Stimulated activated CD8-positive, alpha-beta memory T cell treated with anti-CD3 and anti-CD28 coated beads, Interleukin-4, amount 100 ng/mL, for 48 hours (primary cell): ENCODE data around the gene KRT13.

ENCODE experiments used
- DNase-seq: peaks from one replicate; pipeline ENCODE4 v3.0.0-alpha.2; 2020

The KRT13 gene

GRCh38 chr17:41491476-41491875, 13.9 kb downstream of the KRT13 start:
- no peak for DNase-seq

GRCh38 chr17:41490000-41490990, 15.1 kb downstream of the KRT13 start:
- no peak for DNase-seq

GRCh38 chr17:41489531-41489930, 15.9 kb downstream of the KRT13 start, which contains the start of gene KRT36:
Gene KRT36, minus strand, starts transcription at chr17:41489910. Its CDS starts 46 bp downstream, at chr17:41489864.
- no peak for DNase-seq

- DNase-seq = peak; percentile 80
These were observed 18.4 kb downstream of the KRT13 start for GRCh38 chr17:41486809-41487530.

GRCh38 chr17:41486316-41486715, 19.1 kb downstream of the KRT13 start:
- no peak for DNase-seq

- DNase-seq = no peak
These were observed 20.2 kb downstream of the KRT13 start for GRCh38 chr17:41484920-41485904.

GRCh38 chr17:41483991-41484826, 21.2 kb downstream of the KRT13 start:
- DNase-seq = no peak

- no peak for DNase-seq
These were observed 21.9 kb downstream of the KRT13 start for GRCh38 chr17:41483531-41483930.

GRCh38 chr17:41481036-41481435, 24.4 kb downstream of the KRT13 start, which contains the start of gene KRT35:
Gene KRT35, minus strand, starts transcription at chr17:41481151. Its CDS starts 54 bp downstream, at chr17:41481097.
- DNase-seq = no peak

- no peak for DNase-seq
These were observed 24.8 kb downstream of the KRT13 start for GRCh38 chr17:41480581-41480980.

- no peak for DNase-seq
These were observed 25.3 kb downstream of the KRT13 start for GRCh38 chr17:41480136-41480535.

GRCh38 chr17:41478237-41478636, 27.2 kb downstream of the KRT13 start:
- DNase-seq = no peak

GRCh38 chr17:41476866-41477815, 28.3 kb downstream of the KRT13 start:
- DNase-seq = no peak

- DNase-seq = no peak
These were observed 30.0 kb downstream of the KRT13 start for GRCh38 chr17:41475421-41475820.

- no peak for DNase-seq
These were observed 30.5 kb downstream of the KRT13 start for GRCh38 chr17:41474863-41475262.

- DNase-seq = no peak
These were observed 37.1 kb downstream of the KRT13 start for GRCh38 chr17:41468346-41468745.

- DNase-seq = no peak
These were observed 37.9 kb downstream of the KRT13 start for GRCh38 chr17:41467561-41467960.

- no peak for DNase-seq
These were observed 38.4 kb downstream of the KRT13 start, which contains the start of gene KRT32 for GRCh38 chr17:41466988-41467387. Gene KRT32, minus strand, starts transcription at chr17:41467386. Its CDS starts 61 bp downstream, at chr17:41467325.

GRCh38 chr17:41464682-41465081, 40.7 kb downstream of the KRT13 start:
- DNase-seq = no peak

- no peak for DNase-seq
These were observed 41.2 kb downstream of the KRT13 start for GRCh38 chr17:41464173-41464572.
